GM10847 (cell line): ENCODE measurements around the gene NDC1.

Experiments used
- POLR2A ChIP-seq: IDR thresholded peaks from 2 replicates; pipeline ENCODE4 v1.6.1; 2011; ENCODE audit not compliant: insufficient read length; ENCODE audit errors: extremely low read depth

Gene NDC1, protein sequence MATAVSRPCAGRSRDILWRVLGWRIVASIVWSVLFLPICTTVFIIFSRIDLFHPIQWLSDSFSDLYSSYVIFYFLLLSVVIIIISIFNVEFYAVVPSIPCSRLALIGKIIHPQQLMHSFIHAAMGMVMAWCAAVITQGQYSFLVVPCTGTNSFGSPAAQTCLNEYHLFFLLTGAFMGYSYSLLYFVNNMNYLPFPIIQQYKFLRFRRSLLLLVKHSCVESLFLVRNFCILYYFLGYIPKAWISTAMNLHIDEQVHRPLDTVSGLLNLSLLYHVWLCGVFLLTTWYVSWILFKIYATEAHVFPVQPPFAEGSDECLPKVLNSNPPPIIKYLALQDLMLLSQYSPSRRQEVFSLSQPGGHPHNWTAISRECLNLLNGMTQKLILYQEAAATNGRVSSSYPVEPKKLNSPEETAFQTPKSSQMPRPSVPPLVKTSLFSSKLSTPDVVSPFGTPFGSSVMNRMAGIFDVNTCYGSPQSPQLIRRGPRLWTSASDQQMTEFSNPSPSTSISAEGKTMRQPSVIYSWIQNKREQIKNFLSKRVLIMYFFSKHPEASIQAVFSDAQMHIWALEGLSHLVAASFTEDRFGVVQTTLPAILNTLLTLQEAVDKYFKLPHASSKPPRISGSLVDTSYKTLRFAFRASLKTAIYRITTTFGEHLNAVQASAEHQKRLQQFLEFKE

DNA sequence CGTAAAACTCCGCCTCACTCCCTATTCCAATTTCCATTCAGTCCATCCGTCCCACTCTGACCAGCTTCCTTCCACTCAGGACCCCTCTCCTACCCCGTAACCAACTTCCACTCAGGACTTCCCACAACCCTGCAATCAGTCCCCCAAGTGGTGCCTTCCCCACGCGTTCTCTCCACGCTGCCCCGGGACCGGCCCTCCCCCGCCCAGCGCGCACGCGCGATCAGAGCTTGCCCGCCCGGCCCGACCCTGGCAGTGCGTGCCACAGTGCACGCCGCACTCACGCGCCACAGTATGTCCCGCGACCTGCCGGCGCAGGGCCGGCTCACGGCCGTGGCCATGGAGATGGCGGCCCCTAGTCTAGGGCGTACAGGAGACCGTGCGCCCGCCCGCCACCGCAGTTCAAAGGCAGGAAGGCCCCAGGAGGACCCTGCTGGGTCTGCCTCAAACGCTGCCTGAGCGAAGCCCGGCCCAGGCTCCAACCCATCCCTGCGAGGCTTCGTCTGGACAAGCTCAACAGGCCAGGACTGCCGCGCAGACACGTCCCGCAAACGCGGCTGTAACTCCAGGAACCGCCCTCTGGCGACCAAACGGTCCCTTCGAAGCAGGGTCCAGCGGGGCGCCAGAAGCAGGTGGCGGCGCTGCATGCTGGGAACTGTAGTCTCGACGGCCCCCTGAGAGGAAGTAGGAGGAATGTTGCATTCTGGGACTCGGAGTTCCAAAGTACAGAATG is at the start of gene NDC1:
Gene NDC1, minus strand, starts transcription at position 373 of the 730 bp plus-strand sequence. Its CDS starts 35 bp downstream, at position 338.
- TF ChIP-seq POLR2A, result peak; percentile 73

GRCh38 chr1:53878492-53879105 is 40.5 kb upstream of the NDC1 start:
- TF ChIP-seq POLR2A, result no peak

GRCh38 chr1:53871773-53872484 is 33.8 kb upstream of the NDC1 start:
- TF ChIP-seq POLR2A, result no peak

- no peak for TF ChIP-seq POLR2A
These were observed 33.1 kb upstream of the NDC1 start for GRCh38 chr1:53871221-53871620.

DNA sequence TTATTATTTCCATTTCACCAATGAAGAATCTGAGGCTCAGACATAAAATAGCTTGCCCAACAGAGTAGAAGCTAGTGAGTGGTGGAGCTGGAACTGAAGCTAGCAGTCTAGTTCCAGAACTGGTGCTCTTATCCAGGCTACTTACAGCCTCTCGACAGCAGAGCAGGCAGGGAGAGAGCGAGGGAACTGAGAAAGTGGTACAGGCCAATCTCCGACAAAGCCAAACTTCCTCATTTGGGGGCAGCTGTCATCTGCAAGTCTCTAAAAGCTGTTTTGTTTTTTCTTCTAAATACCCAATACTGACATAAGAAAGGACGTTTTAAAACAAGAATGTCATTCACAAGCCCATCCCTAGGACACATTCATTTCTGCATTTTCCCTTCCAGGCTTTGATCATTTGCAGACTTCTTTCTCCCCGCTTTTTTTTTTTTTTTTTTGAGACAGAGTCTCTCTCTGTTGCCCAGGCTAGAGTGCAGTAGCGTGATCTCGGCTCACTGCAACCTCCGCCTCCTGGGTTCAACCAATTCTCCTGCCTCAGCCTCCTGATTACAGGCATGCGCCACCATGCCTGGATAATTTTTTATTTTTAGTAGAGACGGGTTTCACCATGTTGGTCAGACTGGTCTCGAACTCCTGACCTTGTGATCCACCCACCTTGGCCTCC is 31.5 kb upstream of the NDC1 start:
- no peak for TF ChIP-seq POLR2A

GRCh38 chr1:53868565-53868964 is 30.5 kb upstream of the NDC1 start:
- TF ChIP-seq POLR2A, result no peak

DNA sequence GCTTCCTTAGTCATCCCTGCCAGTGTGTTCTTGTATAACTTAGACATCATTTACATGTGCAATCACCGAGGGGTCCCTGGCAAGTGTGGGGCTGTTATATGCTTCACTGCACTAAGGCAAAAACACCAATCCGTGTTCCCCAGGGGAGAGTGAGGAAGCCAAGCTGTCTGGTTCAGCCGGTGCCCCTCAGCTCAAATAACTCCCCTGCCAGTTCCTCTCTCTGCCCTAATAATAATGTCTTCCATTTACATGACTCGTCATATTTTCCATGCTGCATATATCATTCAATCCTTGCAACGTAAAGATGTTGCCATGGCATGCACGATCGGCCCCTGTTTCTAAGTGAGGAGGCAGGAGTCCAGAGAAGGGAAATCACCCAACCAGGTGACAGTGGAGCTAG is 24.4 kb upstream of the NDC1 start:
- TF ChIP-seq POLR2A, result no peak

DNA sequence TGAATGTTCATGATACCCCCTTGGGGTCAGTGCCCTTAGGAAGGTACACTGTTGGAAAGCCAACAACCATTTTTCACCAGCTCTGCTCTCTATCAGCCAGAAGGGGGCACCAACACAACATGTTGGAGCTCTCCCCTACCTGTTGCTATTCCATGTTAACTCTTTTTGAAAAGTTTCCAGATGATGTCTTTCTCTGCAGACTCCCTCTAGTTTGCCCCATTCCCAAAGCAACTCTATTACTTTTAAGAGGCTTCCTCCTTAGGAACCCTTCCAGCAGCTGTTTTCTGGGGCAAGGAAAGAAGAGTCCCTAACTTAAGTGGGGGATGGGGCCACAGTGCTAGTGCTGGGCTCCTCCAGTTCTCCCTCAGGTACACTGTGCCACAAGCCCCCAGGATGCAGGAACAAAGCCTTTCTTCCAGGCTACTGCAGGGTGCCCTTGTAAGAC is 22.9 kb upstream of the NDC1 start:
- TF ChIP-seq POLR2A, result no peak

- no peak for TF ChIP-seq POLR2A
These were observed 13.6 kb upstream of the NDC1 start for GRCh38 chr1:53851571-53852285.

GRCh38 chr1:53850082-53850673 is 12.1 kb upstream of the NDC1 start:
- no peak for TF ChIP-seq POLR2A

- no peak for TF ChIP-seq POLR2A
These were observed 9.9 kb upstream of the NDC1 start for GRCh38 chr1:53847980-53848379.

DNA sequence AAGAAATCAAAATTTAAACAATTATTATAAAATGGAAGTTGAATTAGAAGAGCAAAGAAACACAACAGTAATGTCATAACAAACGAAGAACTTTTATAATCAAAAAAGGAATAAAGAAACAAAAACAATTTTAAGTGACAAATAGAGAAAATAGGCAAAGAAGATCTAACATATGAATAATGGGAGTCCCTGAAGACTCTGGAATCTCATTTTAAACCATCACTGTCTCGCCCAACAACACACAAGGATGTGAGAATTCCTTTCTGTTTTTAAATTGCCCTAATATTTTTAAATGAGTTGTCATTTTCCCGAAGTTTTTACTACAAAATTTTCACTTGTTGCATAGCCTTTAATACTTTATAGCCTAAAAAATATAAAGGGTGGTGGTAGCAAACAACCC is 4.3 kb upstream of the NDC1 start:
- no peak for TF ChIP-seq POLR2A

DNA sequence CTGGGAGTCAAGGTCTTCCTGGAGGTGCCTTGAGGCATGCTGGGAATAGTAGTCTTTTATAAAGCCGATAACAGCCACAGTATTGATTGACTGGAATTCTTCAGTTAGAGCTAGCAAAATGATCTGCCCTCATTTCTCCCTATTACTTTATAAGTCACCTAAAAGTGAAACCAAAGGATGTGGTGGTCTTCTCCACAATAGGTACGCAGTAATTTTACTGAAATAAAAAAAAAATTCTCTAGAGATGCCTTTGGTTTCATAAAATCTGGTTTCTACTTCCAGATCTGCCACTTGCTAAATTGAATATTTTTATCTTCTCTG is 518 bp upstream of the NDC1 start:
- TF ChIP-seq POLR2A, result no peak

DNA sequence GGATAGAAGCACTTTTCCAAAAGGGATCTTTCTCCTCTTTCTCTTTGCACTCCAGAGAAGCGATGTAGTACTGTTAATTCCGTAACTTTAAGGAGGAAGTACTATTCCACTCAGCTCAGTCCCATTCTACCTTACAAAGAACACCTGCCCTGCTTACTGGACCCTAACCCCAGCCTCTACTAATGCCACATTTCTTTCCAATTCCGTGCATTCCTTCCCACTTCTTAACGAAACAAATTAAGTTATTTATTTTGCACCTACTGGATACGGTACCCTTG is 511 bp downstream of the NDC1 start:
- no peak for TF ChIP-seq POLR2A
